Muscle layer of colon (tissue), 2 donors: ENCODE results near the gene SMIM24.
"Not testable (repeated sequence)": the region's sequence is repeated elsewhere in the genome, so short reads cannot be mapped to it uniquely, and the experiment has no call there.

ENCODE experiments used
- H3K27ac ChIP-seq: one replicate; pipeline ENCODE4 v1.7.0; 2013; ENCODE audit warnings: low read depth, mild to moderate bottlenecking, low read length, moderate library complexity
- H3K27me3 ChIP-seq, 2 donors: one replicate each; pipeline ENCODE4 v1.7.0; 2013; ENCODE audit warnings: low read length in 2 of 2, mild to moderate bottlenecking in 2 of 2; ENCODE audit not compliant: insufficient read depth in 2 of 2, control insufficient read depth in 1 of 2
- H3K36me3 ChIP-seq: one replicate; pipeline ENCODE4 v1.7.0; 2013; ENCODE audit warnings: mild to moderate bottlenecking, low read length; ENCODE audit not compliant: insufficient read depth
- H3K4me1 ChIP-seq: one replicate; pipeline ENCODE4 v1.7.0; 2013; ENCODE audit warnings: mild to moderate bottlenecking, low read length; ENCODE audit not compliant: insufficient read depth
- H3K4me3 ChIP-seq, 2 donors: one replicate each; pipeline ENCODE4 v1.7.0; 2013; ENCODE audit warnings: low read length in 2 of 2, low read depth in 1 of 2, mild to moderate bottlenecking in 1 of 2, moderate library complexity in 1 of 2
- H3K9ac ChIP-seq: one replicate; pipeline ENCODE4 v1.7.0; 2013; ENCODE audit warnings: low read length
- H3K9me3 ChIP-seq: one replicate; pipeline ENCODE4 v1.7.0; 2013; ENCODE audit warnings: mild to moderate bottlenecking, low read length
- donor health status: abdominal sarcoma.
- donor health status: Adenocarcinoma of cecum.

SMIM24 gene

GRCh38 chr19:3431760-3432397, 48.4 kb downstream of the SMIM24 start:
- Histone ChIP-seq H3K4me3 (no peak overlapping the region), H3K27me3 (no peaks in the 10 kb centered on the region), H3K27ac (peak overlapping the region; percentile 7), H3K36me3 (peaks cover 40% of the 10 kb centered on the region), H3K4me1 (peaks cover 46% of the 10 kb centered on the region), H3K9me3 (no peaks in the 10 kb centered on the region), H3K9ac (no peak overlapping the region)

- H3K9ac ChIP-seq = peak overlapping the region; percentile 4
- not testable (repeated sequence) for H3K4me3 ChIP-seq, H3K9me3 ChIP-seq, H3K27me3 ChIP-seq
- H3K4me1 ChIP-seq = peaks cover 47% of the 10 kb centered on the region
- H3K36me3 ChIP-seq = peaks cover 40% of the 10 kb centered on the region
- H3K27ac ChIP-seq = peak overlapping the region; percentile 71
These were observed 50.0 kb downstream of the SMIM24 start for GRCh38 chr19:3430366-3430680.

- Histone ChIP-seq H3K9me3 (no peaks in the 10 kb centered on the region), H3K9ac (no peak overlapping the region), H3K27ac (no peak overlapping the region), H3K4me1 (peaks cover 16% of the 10 kb centered on the region), H3K36me3 (peaks cover 13% of the 10 kb centered on the region), H3K4me3 (no peak overlapping the region), H3K27me3 (no peaks in the 10 kb centered on the region)
These were observed 53.9 kb downstream of the SMIM24 start for GRCh38 chr19:3426433-3426832.
